ENCODE data around the gene CBX8. TPM values are rescaled to one million over a fixed set of nuclear protein-coding genes. Genes with fewer than 3 reads are reported as not detected.

CBX8 gene
- total RNA-seq, 4 donors from 2014 or later = 2.3 to 4.7 (median 2.6) TPM

GRCh38 chr17:79801156-79802038 lies 4.5 kb upstream of the CBX8 start:
- H3K9me3 ChIP-seq = no peaks in the 10 kb centered on the region

GRCh38 chr17:79800325-79801155 lies 3.7 kb upstream of the CBX8 start:
- DNase-seq = no peak
- H3K27ac ChIP-seq = peak overlapping the region in 1 of 4 donors; percentile 48
- H3K9me3 ChIP-seq = no peaks in the 10 kb centered on the region
- peaks cover 38 to 86% (median 78%) of the 10 kb centered on the region in 4 donors for H3K27me3 ChIP-seq
- TF ChIP-seq POLR2A (IDR thresholded peaks at IDR 0.05) (no peak), CTCF (IDR thresholded peaks at IDR 0.05) (no peak)
- peaks cover 0 to under 1% (median 0%) of the 10 kb centered on the region in 3 donors for H3K36me3 ChIP-seq
- intact Hi-C loops (cut with DNase I) = no loop called here
- peak overlapping the region; percentile 16 to 59 (median 40) for H3K4me3 ChIP-seq
- 1 to 3% methylated on average over 20 of the region's 44 CpGs for WGBS, 2 donors
- peaks cover 64 to 91% (median 82%) of the 10 kb centered on the region in 3 donors for H3K4me1 ChIP-seq

More at GRCh38 chr17:79801156-79802038, 4.5 kb upstream of the CBX8 start:
- peaks cover 57 to 83% (median 79%) of the 10 kb centered on the region in 3 donors for H3K4me1 ChIP-seq
- TF ChIP-seq CTCF (IDR thresholded peaks at IDR 0.05) (no peak), POLR2A (IDR thresholded peaks at IDR 0.05) (no peak)
- no peaks in the 10 kb centered on the region for H3K36me3 ChIP-seq
- H3K4me3 ChIP-seq = peak overlapping the region; percentile 16 to 59 (median 40)
- 9 to 24% methylated on average over 3 to 16 of the region's 52 CpGs for WGBS, 2 donors
- intact Hi-C loops (cut with DNase I) = no loop called here
- no peak for DNase-seq
- peaks cover 41 to 91% (median 85%) of the 10 kb centered on the region in 4 donors for H3K27me3 ChIP-seq
- H3K27ac ChIP-seq = peak overlapping the region in 1 of 4 donors; percentile 48

GRCh38 chr17:79799538-79800324 lies 2.9 kb upstream of the CBX8 start:
- TF ChIP-seq POLR2A (IDR thresholded peaks at IDR 0.05) = no peak
- TF ChIP-seq CTCF (IDR thresholded peaks at IDR 0.05) = no peak
- H3K4me1 ChIP-seq = peaks cover 64 to 87% (median 77%) of the 10 kb centered on the region in 3 donors

GRCh38 chr17:79799174-79799537 lies 2.3 kb upstream of the CBX8 start:
- H3K4me3 ChIP-seq = no peak overlapping the region
- peaks cover 33 to 85% (median 64%) of the 10 kb centered on the region in 4 donors for H3K27me3 ChIP-seq
- peaks cover 0 to 13% (median 0%) of the 10 kb centered on the region in 3 donors for H3K36me3 ChIP-seq
- 7 to 8% methylated on average over 7 to 16 of the region's 23 CpGs for WGBS, 2 donors
- no peak for TF ChIP-seq POLR2A (IDR thresholded peaks at IDR 0.05)
- TF ChIP-seq CTCF (IDR thresholded peaks at IDR 0.05) = no peak
- intact Hi-C loops (cut with DNase I) = loop anchor here (5.0 kb wide), 1 partner anchor 43 kb away; no protein-coding TSS in a partner anchor
- peaks cover 60 to 87% (median 72%) of the 10 kb centered on the region in 3 donors for H3K4me1 ChIP-seq
- no peak overlapping the region for H3K27ac ChIP-seq
- no peak for DNase-seq
- H3K9me3 ChIP-seq = no peaks in the 10 kb centered on the region

More at GRCh38 chr17:79799538-79800324, 2.9 kb upstream of the CBX8 start:
- H3K27ac ChIP-seq = no peak overlapping the region
- intact Hi-C loops (cut with DNase I) = loop anchor here (5.0 kb wide), 1 partner anchor 43 kb away; no protein-coding TSS in a partner anchor
- peaks cover 0 to 9% (median 0%) of the 10 kb centered on the region in 3 donors for H3K36me3 ChIP-seq
- no peaks in the 10 kb centered on the region for H3K9me3 ChIP-seq
- DNase-seq = no peak
- WGBS, 2 donors = 2 to 5% methylated on average over 22 to 25 of the region's 31 CpGs
- peaks cover 36 to 85% (median 70%) of the 10 kb centered on the region in 4 donors for H3K27me3 ChIP-seq
- peak overlapping the region in 1 of 4 donors; percentile 59 for H3K4me3 ChIP-seq
